Measurements from ENCODE around the gene CAMK2N2. TPM values are rescaled to one million over a fixed set of nuclear protein-coding genes. Genes with fewer than 3 reads are reported as not detected.
A peak's percentile ranks its signal among the peaks of the same experiment; 100 is the strongest.

Gene CAMK2N2
- total and polyA plus RNA-seq, 9 of the 15 experiments (the other 6 are each of a cell fraction or from before 2014, with no cell fraction given) = 0.08 to 0.22 (median 0.11) TPM; not detected in 5

- TF ChIP-seq ZBTB11 (CRISPR knock-in tag; IDR thresholded peaks at IDR 0.05) = peak in 1 of 3 experiments; percentile 85; a peak in 2 of 6 replicates
- TF ChIP-seq BACH1 (tag; IDR thresholded peaks at IDR 0.05) = no peak
- peak; percentile 96 for TF ChIP-seq THAP12 (CRISPR knock-in tag; IDR thresholded peaks at IDR 0.05)
- TF ChIP-seq NCOR1 (IDR thresholded peaks at IDR 0.05) = no peak
- no peak for TF ChIP-seq KLF10 (CRISPR knock-in tag; IDR thresholded peaks at IDR 0.05)
- no peak for TF ChIP-seq ESRRA (IDR thresholded peaks at IDR 0.05; ENCODE audit: borderline replicate concordance, low read depth)
- no peak for TF ChIP-seq BCL6 (CRISPR knock-in tag; IDR thresholded peaks at IDR 0.05)
- peak; percentile 50; the same call in 1 of the 2 replicates for TF ChIP-seq FOXJ2 (tag; IDR thresholded peaks at IDR 0.05)
- no peak for TF ChIP-seq POLR3G (IDR thresholded peaks at IDR 0.05; ENCODE audit: extremely low read depth, insufficient read length, insufficient replicate concordance)
- TF ChIP-seq AFF1 (IDR thresholded peaks at IDR 0.05; ENCODE audit: low read depth in 1 of 2, partially characterized antibody in 2 of 2) = peak; percentile 41 to 86
- no peak for TF ChIP-seq RBM22 (IDR thresholded peaks at IDR 0.05; ENCODE audit: low read depth, low read length, poor library complexity, severe bottlenecking)
- no peak for TF ChIP-seq ETV1 (tag; conservative IDR thresholded peaks at IDR 0.05; ENCODE audit: low read depth)
- TF ChIP-seq CREBBP (IDR thresholded peaks at IDR 0.05; ENCODE audit: low read depth, low read length) = no peak
- peak; percentile 21; the same call in 1 of the 2 replicates for TF ChIP-seq CREM (IDR thresholded peaks at IDR 0.05; ENCODE audit: low read depth)
- TF ChIP-seq ESRRB (CRISPR knock-in tag; IDR thresholded peaks at IDR 0.05; ENCODE audit: borderline replicate concordance) = no peak
- TF ChIP-seq SOX6 (IDR thresholded peaks at IDR 0.05) = no peak
- TF ChIP-seq YBX1 (IDR thresholded peaks at IDR 0.05) = no peak
- no peak for TF ChIP-seq NBN (IDR thresholded peaks at IDR 0.05; ENCODE audit: low read depth)
Measured at GRCh38 chr3:184298759-184299487, 37.6 kb upstream of the CAMK2N2 start, which contains the start of gene PSMD2 (continued).

Measured in K562 (cell line).